Measurements from ENCODE around the gene MYBPC3.

- TF ChIP-seq TAF1 (IDR thresholded peaks at IDR 0.05; ENCODE audit: low read depth, low read length) (no peak), POLR2AphosphoS5 (IDR thresholded peaks at IDR 0.05; ENCODE audit: low read depth, low read length) (no peak), POLR2A (IDR thresholded peaks at IDR 0.05; ENCODE audit: low read depth, low read length) (no peak)
These were observed 2.4 kb upstream of the MYBPC3 start for GRCh38 chr11:47354913-47355282.
